ENCODE data around the gene PRAMEF2. TPM values are rescaled to one million over a fixed set of nuclear protein-coding genes. Genes with fewer than 3 reads are reported as not detected.
"Not testable (repeated sequence)": the region's sequence is repeated elsewhere in the genome, so short reads cannot be mapped to it uniquely, and the experiment has no call there.

PRAMEF2 gene
- total RNA-seq, 1 donor from 2014 or later, result not detected

DNA sequence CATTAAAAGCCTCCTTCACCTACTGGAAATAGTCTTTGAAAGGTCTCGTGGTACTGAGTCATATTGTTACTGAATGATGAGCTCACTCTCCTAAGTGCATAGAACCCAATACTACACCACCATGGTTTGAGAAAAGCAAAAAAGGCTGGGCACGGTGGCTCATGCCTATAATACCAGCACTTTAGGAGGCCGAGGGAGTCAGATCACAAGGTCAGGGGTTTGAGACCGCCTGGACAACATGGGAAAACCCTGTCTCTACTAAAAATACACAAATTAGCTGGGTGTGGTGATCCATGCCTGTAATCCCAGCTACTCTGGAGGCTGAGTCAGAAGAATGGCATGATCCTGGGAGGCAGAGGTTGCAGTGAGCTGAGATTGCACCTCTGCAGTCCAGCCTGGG, 5.1 kb upstream of the PRAMEF2 start:
- no peak for DNase-seq (ENCODE audit: extremely low spot score, unreplicated experiment)
- TF ChIP-seq, protein P1, sequence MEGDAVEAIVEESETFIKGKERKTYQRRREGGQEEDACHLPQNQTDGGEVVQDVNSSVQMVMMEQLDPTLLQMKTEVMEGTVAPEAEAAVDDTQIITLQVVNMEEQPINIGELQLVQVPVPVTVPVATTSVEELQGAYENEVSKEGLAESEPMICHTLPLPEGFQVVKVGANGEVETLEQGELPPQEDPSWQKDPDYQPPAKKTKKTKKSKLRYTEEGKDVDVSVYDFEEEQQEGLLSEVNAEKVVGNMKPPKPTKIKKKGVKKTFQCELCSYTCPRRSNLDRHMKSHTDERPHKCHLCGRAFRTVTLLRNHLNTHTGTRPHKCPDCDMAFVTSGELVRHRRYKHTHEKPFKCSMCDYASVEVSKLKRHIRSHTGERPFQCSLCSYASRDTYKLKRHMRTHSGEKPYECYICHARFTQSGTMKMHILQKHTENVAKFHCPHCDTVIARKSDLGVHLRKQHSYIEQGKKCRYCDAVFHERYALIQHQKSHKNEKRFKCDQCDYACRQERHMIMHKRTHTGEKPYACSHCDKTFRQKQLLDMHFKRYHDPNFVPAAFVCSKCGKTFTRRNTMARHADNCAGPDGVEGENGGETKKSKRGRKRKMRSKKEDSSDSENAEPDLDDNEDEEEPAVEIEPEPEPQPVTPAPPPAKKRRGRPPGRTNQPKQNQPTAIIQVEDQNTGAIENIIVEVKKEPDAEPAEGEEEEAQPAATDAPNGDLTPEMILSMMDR (IDR thresholded peaks at IDR 0.05), result no peak
- Mint-ChIP-seq H3K9me3 (ENCODE audit: unreplicated experiment) (peaks cover 3% of the 10 kb centered on the region), H3K27me3 (ENCODE audit: unreplicated experiment) (no peaks in the 10 kb centered on the region), H3K36me3 (ENCODE audit: unreplicated experiment) (no peaks in the 10 kb centered on the region), H3K4me3 (ENCODE audit: unreplicated experiment) (no peak overlapping the region), H3K4me1 (ENCODE audit: unreplicated experiment) (no peaks in the 10 kb centered on the region), H3K27ac (ENCODE audit: unreplicated experiment) (no peak overlapping the region)

DNA sequence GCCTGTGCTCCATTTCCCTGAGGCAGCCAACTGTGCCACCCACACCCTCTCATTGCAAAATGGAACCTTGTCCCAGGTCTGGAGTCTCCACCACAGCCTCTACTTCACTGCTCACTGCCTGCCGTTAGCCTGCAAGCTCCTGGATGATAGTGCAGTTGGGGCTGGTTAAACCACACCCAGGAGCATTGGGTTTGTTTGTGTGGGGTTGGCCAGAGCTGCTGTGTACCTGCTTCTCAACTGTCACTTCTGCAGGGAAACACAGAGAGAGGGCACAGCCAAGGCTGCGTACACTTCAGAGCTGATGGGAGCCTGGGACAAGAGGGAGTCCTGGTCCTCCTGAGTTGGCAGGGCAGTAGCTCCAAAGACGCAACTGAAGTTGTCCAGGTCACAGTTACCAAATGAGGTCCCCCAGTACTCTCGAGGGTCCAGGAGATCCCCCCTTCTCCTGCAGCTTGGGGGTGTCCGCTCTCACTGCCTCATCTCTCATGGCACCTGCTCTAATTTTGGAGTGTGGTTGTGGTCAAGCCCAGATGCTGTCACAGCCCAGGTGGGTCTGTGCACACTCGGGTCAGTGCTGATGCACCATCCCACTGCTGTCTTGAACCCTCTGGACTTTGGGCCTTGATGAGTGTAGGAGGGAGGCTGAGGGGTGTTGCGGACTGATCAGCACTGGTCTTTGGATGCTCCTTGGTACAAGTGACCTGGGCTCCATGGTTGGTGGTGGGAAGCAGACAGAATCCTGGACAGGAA, 6.4 kb downstream of the PRAMEF2 start:
- H3K4me1 Mint-ChIP-seq (ENCODE audit: unreplicated experiment), result not testable (repeated sequence)

DNA sequence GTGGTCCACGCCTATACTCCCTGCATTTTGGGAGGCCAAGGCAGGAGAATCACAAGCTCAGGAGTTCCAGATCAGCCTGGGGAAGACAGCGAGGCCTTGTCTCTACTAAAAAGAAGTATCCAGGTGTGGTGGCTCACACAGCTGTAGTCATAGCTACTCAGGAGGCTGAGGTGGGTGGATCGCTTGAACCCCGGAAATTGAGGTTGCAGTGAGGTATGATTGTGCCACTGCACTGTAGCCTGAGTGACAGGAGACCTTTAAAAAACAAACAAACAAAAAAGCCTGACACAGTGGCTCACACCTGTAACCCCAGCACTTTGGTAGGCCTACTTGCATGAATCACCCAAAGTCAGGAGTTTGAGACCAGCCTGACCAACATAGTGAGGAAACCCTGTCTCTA, 21.6 kb downstream of the PRAMEF2 start:
- H3K4me1 Mint-ChIP-seq (ENCODE audit: unreplicated experiment); H3K4me3 Mint-ChIP-seq (ENCODE audit: unreplicated experiment); H3K27me3 Mint-ChIP-seq (ENCODE audit: unreplicated experiment); H3K36me3 Mint-ChIP-seq (ENCODE audit: unreplicated experiment); H3K9me3 Mint-ChIP-seq (ENCODE audit: unreplicated experiment); DNase-seq (ENCODE audit: extremely low spot score, unreplicated experiment); H3K27ac Mint-ChIP-seq (ENCODE audit: unreplicated experiment): not testable (repeated sequence)

More for the DNA sequence above, 6.4 kb downstream of the PRAMEF2 start:
- H3K4me3 Mint-ChIP-seq (ENCODE audit: unreplicated experiment); H3K36me3 Mint-ChIP-seq (ENCODE audit: unreplicated experiment); H3K27ac Mint-ChIP-seq (ENCODE audit: unreplicated experiment); DNase-seq (ENCODE audit: extremely low spot score, unreplicated experiment); H3K9me3 Mint-ChIP-seq (ENCODE audit: unreplicated experiment); H3K27me3 Mint-ChIP-seq (ENCODE audit: unreplicated experiment): not testable (repeated sequence)

DNA sequence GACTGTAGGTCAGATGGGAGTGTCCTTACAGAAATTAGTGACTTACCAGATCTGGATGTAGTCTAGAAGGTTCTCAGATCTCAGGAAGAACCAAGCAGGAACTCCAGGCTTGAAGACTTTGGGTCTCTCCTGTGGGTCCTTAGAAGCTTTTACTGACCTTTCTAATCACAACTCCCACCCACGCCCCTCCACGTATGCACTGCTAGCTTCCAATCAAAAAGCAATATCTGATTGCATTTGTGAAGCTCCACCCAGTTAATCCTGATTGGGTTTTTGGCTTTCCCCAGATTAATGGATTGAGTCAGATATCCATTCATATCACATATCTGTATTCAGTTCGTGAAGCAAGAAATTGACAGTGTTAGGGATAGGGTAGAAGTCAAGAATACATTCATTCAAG, 29.2 kb downstream of the PRAMEF2 start, which contains the start of gene PRAMEF4:
TSS of gene PRAMEF4 (minus strand) at position 101 of the 400 bp plus-strand sequence. CDS start 2,807 bp downstream, outside the sequence.
- H3K27ac Mint-ChIP-seq (ENCODE audit: unreplicated experiment); DNase-seq (ENCODE audit: extremely low spot score, unreplicated experiment); H3K36me3 Mint-ChIP-seq (ENCODE audit: unreplicated experiment); H3K9me3 Mint-ChIP-seq (ENCODE audit: unreplicated experiment); H3K27me3 Mint-ChIP-seq (ENCODE audit: unreplicated experiment); H3K4me1 Mint-ChIP-seq (ENCODE audit: unreplicated experiment); H3K4me3 Mint-ChIP-seq (ENCODE audit: unreplicated experiment): not testable (repeated sequence)

DNA sequence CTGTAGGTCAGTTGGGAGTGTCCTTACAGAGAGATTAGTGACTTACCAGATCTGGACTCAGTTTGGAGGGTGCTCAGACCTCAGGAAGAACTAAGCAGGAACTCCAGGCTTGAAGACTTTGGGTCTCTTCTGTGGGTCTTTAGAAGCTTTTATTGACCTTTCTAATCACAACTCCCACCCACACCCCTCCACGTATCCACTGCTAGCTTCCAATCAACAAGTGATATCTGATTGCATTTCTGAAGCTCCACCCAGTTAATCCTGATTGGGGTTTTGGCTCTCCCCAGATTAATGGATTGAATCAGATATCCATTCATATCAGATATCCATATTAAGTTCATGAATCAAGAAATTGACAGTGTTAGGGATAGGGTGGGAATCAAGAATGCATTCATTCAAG, 41.3 kb downstream of the PRAMEF2 start, which contains the start of gene PRAMEF10:
TSS of gene PRAMEF10 (minus strand) at position 101 of the 400 bp plus-strand sequence. CDS start 2,423 bp downstream, outside the sequence.
- not testable (repeated sequence) for H3K36me3 Mint-ChIP-seq (ENCODE audit: unreplicated experiment); H3K4me1 Mint-ChIP-seq (ENCODE audit: unreplicated experiment); DNase-seq (ENCODE audit: extremely low spot score, unreplicated experiment); H3K27me3 Mint-ChIP-seq (ENCODE audit: unreplicated experiment); H3K4me3 Mint-ChIP-seq (ENCODE audit: unreplicated experiment); H3K9me3 Mint-ChIP-seq (ENCODE audit: unreplicated experiment); H3K27ac Mint-ChIP-seq (ENCODE audit: unreplicated experiment)

DNA sequence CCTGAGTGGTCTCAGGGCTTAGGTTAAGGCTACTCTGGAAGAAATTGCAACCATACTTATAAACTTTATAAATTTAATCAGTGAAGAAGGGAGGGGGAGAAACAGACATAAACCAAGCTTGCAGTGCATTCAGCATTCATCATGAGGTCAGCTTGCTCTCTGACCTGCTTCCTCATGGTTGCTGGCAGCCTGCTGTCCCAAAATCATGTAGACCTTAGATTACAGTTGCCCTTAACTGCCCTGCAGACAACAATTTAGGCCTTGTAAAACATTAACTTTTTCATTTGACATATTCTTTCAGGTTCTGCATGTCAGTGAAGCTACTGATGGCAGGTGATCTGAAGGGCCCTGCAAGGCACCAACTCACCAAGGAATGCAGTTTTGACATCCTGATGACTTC, 42.3 kb downstream of the PRAMEF2 start:
- H3K27ac Mint-ChIP-seq (ENCODE audit: unreplicated experiment); H3K4me3 Mint-ChIP-seq (ENCODE audit: unreplicated experiment); H3K9me3 Mint-ChIP-seq (ENCODE audit: unreplicated experiment); H3K36me3 Mint-ChIP-seq (ENCODE audit: unreplicated experiment); H3K4me1 Mint-ChIP-seq (ENCODE audit: unreplicated experiment); DNase-seq (ENCODE audit: extremely low spot score, unreplicated experiment); H3K27me3 Mint-ChIP-seq (ENCODE audit: unreplicated experiment): not testable (repeated sequence)

DNA sequence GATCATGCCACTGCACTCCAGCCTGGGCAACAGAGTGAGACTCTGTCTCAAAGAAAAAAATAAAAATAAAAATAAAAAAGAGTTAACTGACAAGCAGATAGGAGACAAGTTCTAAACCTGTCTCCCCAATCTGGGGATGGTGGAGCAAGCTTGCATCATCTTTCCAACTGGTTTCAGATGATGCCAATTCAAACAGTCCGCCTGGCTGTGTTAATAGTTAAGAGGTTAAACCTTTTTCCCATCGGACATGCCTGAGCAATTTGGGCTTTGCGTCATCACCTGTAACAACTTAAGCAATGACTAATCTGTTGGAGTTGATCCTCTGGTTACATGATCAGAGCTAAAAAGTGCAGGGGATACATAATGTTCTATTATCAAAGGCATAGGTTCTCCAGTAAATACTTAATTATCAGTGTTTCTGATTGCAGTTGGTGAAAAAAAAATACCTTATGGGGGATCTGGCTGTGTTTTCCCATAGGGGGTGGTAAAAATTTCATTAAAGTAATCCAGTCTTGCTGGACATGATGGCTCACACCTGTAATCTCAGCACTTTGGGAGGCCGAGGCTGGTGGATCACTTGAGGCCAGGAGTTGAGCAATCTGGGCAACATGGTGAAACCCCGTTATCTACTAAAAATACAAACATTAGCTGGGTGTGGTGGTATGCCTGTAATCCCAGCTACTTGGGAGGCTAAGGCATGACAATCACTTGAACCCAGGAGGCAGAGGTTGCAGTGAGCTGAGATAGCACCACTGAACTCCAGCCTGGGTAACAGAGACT, 47.1 kb downstream of the PRAMEF2 start:
- H3K9me3 Mint-ChIP-seq (ENCODE audit: unreplicated experiment); H3K4me3 Mint-ChIP-seq (ENCODE audit: unreplicated experiment); H3K36me3 Mint-ChIP-seq (ENCODE audit: unreplicated experiment); H3K27me3 Mint-ChIP-seq (ENCODE audit: unreplicated experiment); H3K4me1 Mint-ChIP-seq (ENCODE audit: unreplicated experiment); DNase-seq (ENCODE audit: extremely low spot score, unreplicated experiment); H3K27ac Mint-ChIP-seq (ENCODE audit: unreplicated experiment): not testable (repeated sequence)

Other genes starting within 250 kb of the PRAMEF2 start
- gene DHRS3, start 238.9 kb upstream of the PRAMEF2 start, total RNA-seq, result 52.5 and 55.3 TPM in 2 replicates
- gene AADACL4, start 213.0 kb upstream of the PRAMEF2 start, total RNA-seq, result not detected in 2 replicates
- gene AADACL3, start 141.0 kb upstream of the PRAMEF2 start, total RNA-seq, result not detected in 2 replicates
- not detected in 2 replicates for gene CFAP107, start 110.9 kb upstream of the PRAMEF2 start, total RNA-seq
- not detected in 2 replicates for gene PRAMEF12, start 83.3 kb upstream of the PRAMEF2 start, total RNA-seq
- not detected in 2 replicates for gene PRAMEF1, start 65.7 kb upstream of the PRAMEF2 start, total RNA-seq
- not detected in 2 replicates for gene PRAMEF11, start 25.7 kb upstream of the PRAMEF2 start, total RNA-seq
- gene HNRNPCL1, start 8.4 kb upstream of the PRAMEF2 start, total RNA-seq, result not detected in 2 replicates
- gene PRAMEF4, start 29.1 kb downstream of the PRAMEF2 start, total RNA-seq, result not detected in 2 replicates
- not detected in 2 replicates for gene PRAMEF10, start 41.2 kb downstream of the PRAMEF2 start, total RNA-seq
- not detected in 2 replicates for gene PRAMEF7, start 59.5 kb downstream of the PRAMEF2 start, total RNA-seq
- gene PRAMEF6, start 90.5 kb downstream of the PRAMEF2 start, total RNA-seq, result not detected in 2 replicates
- not detected in 2 replicates for gene PRAMEF27, start 199.5 kb downstream of the PRAMEF2 start, total RNA-seq
- gene HNRNPCL3, start 203.7 kb downstream of the PRAMEF2 start, total RNA-seq, result not detected in 2 replicates
- not detected in 2 replicates for gene PRAMEF25, start 213.7 kb downstream of the PRAMEF2 start, total RNA-seq